Effector memory CD8-positive, alpha-beta T cell (primary cell): ENCODE data around the gene GCNT2.
"Not testable (repeated sequence)": the region's sequence is repeated elsewhere in the genome, so short reads cannot be mapped to it uniquely, and the experiment has no call there.

ENCODE experiments used
- ATAC-seq: fragments of 150-1000 bp; cut with Tn5 transposase; replicated peaks from 2 replicates; pipeline ENCODE4 v1.10.0; 2021; ENCODE audit warnings: mild to moderate bottlenecking, moderate library complexity
- DNase-seq, 3 experiments: peaks; one replicate each; pipeline ENCODE4 v3.0.0; 2021
- H3K27ac Mint-ChIP-seq, 2 donors: one replicate each; pipeline ENCODE4 v1.8.0; 2022; ENCODE audit warnings: mild to moderate bottlenecking in 2 of 2, mixed read lengths in 2 of 2, moderate library complexity in 2 of 2
- H3K27me3 Mint-ChIP-seq, 2 donors: one replicate each; pipeline ENCODE4 v1.8.0; 2022; ENCODE audit warnings: mixed read lengths in 2 of 2
- H3K36me3 Mint-ChIP-seq: one replicate; pipeline ENCODE4 v1.8.0; 2022; ENCODE audit warnings: mild to moderate bottlenecking, moderate library complexity, mixed read lengths; ENCODE audit not compliant: insufficient read depth
- H3K4me1 Mint-ChIP-seq, 2 donors: one replicate each; pipeline ENCODE4 v1.8.0; 2022; ENCODE audit warnings: low read depth in 2 of 2, mixed read lengths in 2 of 2
- H3K4me3 Mint-ChIP-seq, 2 donors: one replicate each; pipeline ENCODE4 v1.8.0; 2022; ENCODE audit warnings: mild to moderate bottlenecking in 2 of 2, mixed read lengths in 2 of 2, moderate library complexity in 2 of 2
- H3K9me3 Mint-ChIP-seq, 2 donors: one replicate each; pipeline ENCODE4 v1.8.0; 2022; ENCODE audit warnings: mixed read lengths in 2 of 2

Gene GCNT2

DNA sequence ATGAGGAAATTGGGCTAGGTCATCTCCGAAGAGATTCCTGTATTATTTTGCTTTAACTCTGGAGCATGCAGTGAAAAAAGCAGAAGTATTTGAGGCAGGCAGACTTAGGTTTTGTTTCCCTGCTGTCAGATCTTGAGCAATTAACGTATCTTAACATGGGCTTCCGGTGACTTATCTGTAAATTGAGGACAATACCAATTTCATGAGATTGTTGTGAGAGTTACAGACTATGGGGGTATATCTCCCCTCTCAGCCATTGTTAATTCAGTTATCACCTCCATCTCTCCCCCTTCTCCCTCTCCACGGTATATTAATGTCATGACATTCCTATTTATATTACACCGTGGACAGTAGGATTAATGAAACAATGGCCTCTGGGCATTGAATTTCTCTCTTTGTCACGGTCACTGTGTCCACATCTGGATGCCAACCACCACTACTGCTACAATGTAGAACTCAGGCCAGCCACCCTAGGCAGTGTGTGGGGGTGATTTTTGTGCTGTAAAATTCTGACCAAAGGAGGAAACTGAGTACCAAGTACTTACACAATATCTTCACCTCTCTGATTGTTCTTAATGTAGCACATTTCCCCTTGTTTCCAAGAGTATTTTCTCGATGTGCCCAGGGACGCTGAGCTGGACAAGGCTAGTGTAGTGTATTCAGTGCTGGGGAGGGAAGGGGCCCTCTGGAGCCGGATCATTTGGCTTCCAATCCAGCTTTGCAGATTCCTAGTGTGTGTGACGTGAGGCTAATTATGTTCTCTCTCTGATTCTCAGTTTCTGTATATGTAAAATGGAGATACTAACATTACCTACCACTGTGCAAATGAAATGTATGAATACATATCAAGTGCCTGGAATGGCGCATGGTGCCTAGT lies 77.2 kb downstream of the GCNT2 start:
- DNase-seq = no peak
- Mint-ChIP-seq H3K27ac (no peak overlapping the region), H3K27me3 (no peaks in the 10 kb centered on the region), H3K36me3 (no peaks in the 10 kb centered on the region), H3K4me3 (no peak overlapping the region), H3K4me1 (no peaks in the 10 kb centered on the region), H3K9me3 (no peaks in the 10 kb centered on the region)
- no peak for ATAC-seq

- no peak for ATAC-seq
- H3K27ac Mint-ChIP-seq = no peak overlapping the region
- H3K4me1 Mint-ChIP-seq = no peaks in the 10 kb centered on the region
- no peaks in the 10 kb centered on the region for H3K9me3 Mint-ChIP-seq
- H3K36me3 Mint-ChIP-seq = no peaks in the 10 kb centered on the region
- no peaks in the 10 kb centered on the region for H3K27me3 Mint-ChIP-seq
- DNase-seq = no peak
- no peak overlapping the region for H3K4me3 Mint-ChIP-seq
These were observed 77.9 kb downstream of the GCNT2 start for GRCh38 chr6:10599046-10599445.

DNA sequence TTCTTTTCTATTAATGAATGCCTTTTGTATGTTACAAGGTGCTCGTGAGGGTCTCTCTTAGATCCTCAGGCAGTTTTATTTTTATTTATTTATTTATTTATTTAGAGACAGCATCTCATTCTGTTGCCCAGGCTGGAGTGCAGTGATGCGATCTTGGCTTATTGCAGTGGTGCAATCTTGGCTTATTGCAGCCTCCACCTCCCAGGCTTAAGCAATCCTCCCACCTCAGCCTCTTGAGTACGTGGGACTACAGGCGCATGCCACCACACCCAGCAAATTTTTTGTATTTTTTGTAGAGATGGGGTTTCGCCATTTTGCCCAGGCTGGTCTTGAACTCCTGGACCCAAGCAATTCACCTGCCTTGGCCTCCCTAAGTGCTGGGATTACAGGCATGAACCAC lies 79.5 kb downstream of the GCNT2 start:
- H3K27me3 Mint-ChIP-seq, H3K27ac Mint-ChIP-seq, DNase-seq, H3K9me3 Mint-ChIP-seq, H3K36me3 Mint-ChIP-seq, H3K4me1 Mint-ChIP-seq, H3K4me3 Mint-ChIP-seq, ATAC-seq: not testable (repeated sequence)

- Mint-ChIP-seq H3K4me3 (no peak overlapping the region), H3K27me3 (no peaks in the 10 kb centered on the region), H3K36me3 (no peaks in the 10 kb centered on the region), H3K9me3 (no peaks in the 10 kb centered on the region), H3K4me1 (no peaks in the 10 kb centered on the region), H3K27ac (no peak overlapping the region)
- DNase-seq (no peak), ATAC-seq (no peak)
These were observed 82.1 kb downstream of the GCNT2 start for GRCh38 chr6:10603219-10603618.

DNA sequence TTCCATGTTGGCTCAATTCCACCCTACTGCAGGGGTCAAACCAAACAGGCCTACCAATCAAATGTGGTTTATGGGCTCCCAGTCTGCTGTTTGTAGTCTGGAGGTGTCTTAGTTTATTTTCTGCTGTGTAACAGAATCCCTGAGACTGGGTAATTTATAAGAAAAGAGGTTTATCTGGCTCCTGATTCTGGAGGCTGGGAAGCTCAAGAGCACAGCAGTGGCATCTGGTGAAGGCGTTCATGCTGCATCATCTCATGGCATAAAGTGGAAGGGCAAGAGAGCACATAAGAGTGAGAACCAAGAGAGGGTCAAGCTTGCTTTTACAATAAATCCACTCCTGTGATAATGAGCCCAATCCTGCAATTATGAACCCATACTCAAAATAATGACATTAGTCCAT lies 87.9 kb downstream of the GCNT2 start:
- Mint-ChIP-seq H3K27me3 (no peaks in the 10 kb centered on the region), H3K4me3 (no peak overlapping the region), H3K4me1 (peaks cover under 1 to 1% of the 10 kb centered on the region in 2 donors), H3K9me3 (no peaks in the 10 kb centered on the region), H3K27ac (no peak overlapping the region), H3K36me3 (no peaks in the 10 kb centered on the region)
- ATAC-seq (no peak), DNase-seq (no peak)

DNA sequence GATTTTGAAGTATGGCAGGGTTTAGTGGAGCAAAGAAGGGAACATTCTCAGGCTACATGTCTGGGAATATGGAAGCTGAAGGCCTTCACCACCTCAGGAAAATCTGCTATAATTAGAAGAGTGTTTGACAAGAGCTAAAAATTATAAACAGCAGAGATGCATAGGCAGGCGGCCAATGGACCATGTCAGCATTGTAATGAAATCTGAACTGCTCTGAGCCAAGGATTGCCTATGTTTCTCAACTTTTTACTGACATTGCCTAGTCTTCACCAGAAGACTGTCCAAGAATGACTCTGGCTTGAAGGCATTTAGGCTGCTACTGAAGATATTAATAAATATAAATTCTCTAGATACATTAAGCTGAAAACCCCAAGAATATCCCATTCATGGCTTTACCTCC lies 89.1 kb downstream of the GCNT2 start:
- ATAC-seq (no peak), DNase-seq (no peak)
- Mint-ChIP-seq H3K27me3 (no peaks in the 10 kb centered on the region), H3K36me3 (peaks cover 2% of the 10 kb centered on the region), H3K4me3 (no peak overlapping the region), H3K9me3 (no peaks in the 10 kb centered on the region), H3K4me1 (peaks cover 5 to 8% of the 10 kb centered on the region in 2 donors), H3K27ac (no peak overlapping the region)

- Mint-ChIP-seq H3K4me3 (no peak overlapping the region), H3K4me1 (peaks cover 8 to 12% of the 10 kb centered on the region in 2 donors), H3K27ac (no peak overlapping the region), H3K9me3 (no peaks in the 10 kb centered on the region), H3K36me3 (peaks cover 2% of the 10 kb centered on the region), H3K27me3 (no peaks in the 10 kb centered on the region)
- no peak for DNase-seq
- ATAC-seq = no peak
These were observed 91.0 kb downstream of the GCNT2 start for GRCh38 chr6:10612161-10612560.

DNA sequence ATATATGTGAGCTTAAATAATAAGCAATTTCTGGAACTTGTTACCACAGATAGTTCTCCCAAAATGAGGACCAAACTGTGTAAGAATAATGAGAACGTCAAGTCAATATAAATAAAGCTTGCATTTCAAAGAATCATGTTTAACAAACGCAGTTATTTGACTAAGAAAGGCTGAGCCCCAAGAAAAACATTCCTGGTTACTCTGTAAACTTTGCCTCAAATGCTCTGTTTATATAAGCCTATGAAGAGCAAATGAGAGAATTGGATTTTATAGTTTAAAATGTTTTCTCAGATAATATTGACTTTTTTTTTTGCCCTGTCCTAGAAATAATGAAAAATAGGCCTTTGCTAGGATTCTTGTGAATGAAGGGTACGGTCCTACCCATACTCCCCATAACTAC lies 91.9 kb downstream of the GCNT2 start:
- H3K27me3 Mint-ChIP-seq = no peaks in the 10 kb centered on the region
- no peaks in the 10 kb centered on the region for H3K9me3 Mint-ChIP-seq
- ATAC-seq (no peak), DNase-seq (no peak)
- peaks cover 8 to 12% of the 10 kb centered on the region in 2 donors for H3K4me1 Mint-ChIP-seq
- H3K36me3 Mint-ChIP-seq = peaks cover 2% of the 10 kb centered on the region
- H3K27ac Mint-ChIP-seq = no peak overlapping the region
- H3K4me3 Mint-ChIP-seq = no peak overlapping the region

DNA sequence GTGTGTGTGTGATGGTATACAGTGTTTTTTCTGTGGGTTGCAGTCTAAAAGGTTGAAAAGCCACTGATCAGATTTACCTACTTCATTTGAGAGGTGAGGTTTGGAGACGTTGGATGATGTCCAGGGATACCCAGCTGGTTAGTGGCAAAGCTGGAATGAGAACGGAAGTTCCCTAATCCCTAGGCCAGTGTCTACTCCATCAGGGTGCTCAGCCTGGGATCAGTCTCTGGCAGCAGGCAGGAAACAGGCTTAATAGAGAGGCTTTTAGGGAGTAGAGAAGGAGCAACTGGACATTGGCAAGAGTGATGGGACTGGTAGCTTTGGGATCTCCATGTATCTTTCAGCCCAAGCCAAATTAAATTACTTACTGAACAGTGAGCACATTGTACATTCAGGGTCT lies 92.6 kb downstream of the GCNT2 start:
- ATAC-seq = no peak
- no peak overlapping the region for H3K27ac Mint-ChIP-seq

GRCh38 chr6:10615675-10616074 lies 94.5 kb downstream of the GCNT2 start:
- peaks cover 8 to 12% of the 10 kb centered on the region in 2 donors for H3K4me1 Mint-ChIP-seq
- DNase-seq = no peak
- no peak for ATAC-seq
- peaks cover 2% of the 10 kb centered on the region for H3K36me3 Mint-ChIP-seq
- H3K9me3 Mint-ChIP-seq = no peaks in the 10 kb centered on the region
- peak overlapping the region in 1 of 2 donors; percentile 14 for H3K27ac Mint-ChIP-seq
- H3K4me3 Mint-ChIP-seq = no peak overlapping the region
- no peaks in the 10 kb centered on the region for H3K27me3 Mint-ChIP-seq

More for the DNA sequence above, 92.6 kb downstream of the GCNT2 start:
- H3K4me3 Mint-ChIP-seq = no peak overlapping the region
- H3K36me3 Mint-ChIP-seq = peaks cover 2% of the 10 kb centered on the region
- no peaks in the 10 kb centered on the region for H3K27me3 Mint-ChIP-seq
- H3K4me1 Mint-ChIP-seq = peaks cover 8 to 12% of the 10 kb centered on the region in 2 donors
- H3K9me3 Mint-ChIP-seq = no peaks in the 10 kb centered on the region
- no peak for DNase-seq

DNA sequence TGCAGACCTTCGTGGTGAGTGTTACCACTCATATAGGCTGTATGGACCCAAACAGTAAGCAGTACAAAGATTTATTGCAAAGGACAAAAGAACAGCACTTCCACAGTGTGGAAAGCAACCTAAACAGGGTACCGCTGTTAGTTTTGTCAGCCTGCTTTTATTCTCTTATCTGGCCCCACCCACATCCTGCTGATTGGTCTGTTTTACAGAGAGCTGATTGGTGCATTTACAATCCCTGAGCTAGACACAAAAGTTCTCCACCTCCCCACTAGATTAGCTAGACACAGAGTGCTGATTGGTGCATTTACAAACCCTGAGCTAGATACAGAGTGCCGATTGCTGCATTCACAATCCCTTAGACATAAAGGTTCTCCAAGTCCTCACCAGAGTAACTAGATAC lies 95.1 kb downstream of the GCNT2 start:
- not testable (repeated sequence) for H3K4me3 Mint-ChIP-seq, ATAC-seq, DNase-seq, H3K9me3 Mint-ChIP-seq, H3K27me3 Mint-ChIP-seq, H3K27ac Mint-ChIP-seq, H3K36me3 Mint-ChIP-seq
- peaks cover 8 to 12% of the 10 kb centered on the region in 2 donors for H3K4me1 Mint-ChIP-seq

- H3K9me3 Mint-ChIP-seq = no peaks in the 10 kb centered on the region
- no peak overlapping the region for H3K27ac Mint-ChIP-seq
- H3K27me3 Mint-ChIP-seq = no peaks in the 10 kb centered on the region
- H3K36me3 Mint-ChIP-seq = peaks cover 2% of the 10 kb centered on the region
- H3K4me1 Mint-ChIP-seq = peaks cover 8 to 13% of the 10 kb centered on the region in 2 donors
- H3K4me3 Mint-ChIP-seq = no peak overlapping the region
- ATAC-seq (no peak), DNase-seq (no peak)
These were observed 96.0 kb downstream of the GCNT2 start for GRCh38 chr6:10617008-10617696.

DNA sequence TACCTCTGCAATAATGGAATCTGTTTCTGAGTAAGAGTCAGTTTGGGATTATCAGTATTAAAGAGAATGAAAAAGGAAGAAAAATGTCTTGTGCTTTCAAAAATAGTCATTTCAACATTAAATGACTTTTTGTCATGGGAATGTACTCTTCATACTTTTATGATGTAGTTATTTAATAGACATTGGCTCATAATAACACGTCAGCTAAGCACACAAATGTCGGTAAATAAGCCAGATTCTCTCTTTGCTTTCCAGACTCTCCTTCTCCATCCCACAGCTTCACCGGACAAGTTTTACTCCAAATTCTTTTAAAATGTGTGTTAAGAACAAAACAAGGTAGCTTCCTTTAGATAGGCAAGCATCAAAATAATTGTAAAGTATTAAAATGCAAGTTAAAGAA lies 97.3 kb downstream of the GCNT2 start:
- Mint-ChIP-seq H3K36me3 (peaks cover 2% of the 10 kb centered on the region), H3K4me3 (no peak overlapping the region), H3K27ac (no peak overlapping the region), H3K27me3 (no peaks in the 10 kb centered on the region), H3K4me1 (peaks cover 8 to 13% of the 10 kb centered on the region in 2 donors), H3K9me3 (no peaks in the 10 kb centered on the region)
- no peak for ATAC-seq
- DNase-seq = no peak

DNA sequence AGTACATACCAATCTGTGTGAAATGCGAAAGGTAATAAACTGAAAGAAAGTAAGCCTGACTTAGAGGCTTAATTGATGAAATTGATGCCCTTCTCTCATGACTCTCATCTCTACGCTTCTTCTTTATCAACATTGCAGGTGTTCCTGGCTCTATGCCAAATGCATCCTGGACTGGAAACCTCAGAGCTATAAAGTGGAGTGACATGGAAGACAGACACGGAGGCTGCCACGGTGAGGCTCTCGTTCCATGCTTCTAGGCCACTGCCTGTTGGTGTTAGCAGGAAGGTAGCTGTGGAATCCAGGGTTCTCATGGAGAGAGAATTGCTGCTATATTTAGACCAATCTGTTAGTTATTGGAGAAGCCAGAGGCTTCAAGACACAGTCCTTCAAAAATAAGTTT lies 100.1 kb downstream of the GCNT2 start:
- no peak overlapping the region for H3K4me3 Mint-ChIP-seq
- no peaks in the 10 kb centered on the region for H3K9me3 Mint-ChIP-seq
- no peaks in the 10 kb centered on the region for H3K36me3 Mint-ChIP-seq
- DNase-seq (no peak), ATAC-seq (no peak)
- no peaks in the 10 kb centered on the region for H3K27me3 Mint-ChIP-seq
- peaks cover 0 to 1% of the 10 kb centered on the region in 2 donors for H3K4me1 Mint-ChIP-seq
- H3K27ac Mint-ChIP-seq = no peak overlapping the region
